ENCODE data around the gene NKX1-1.
A peak's percentile ranks its signal among the peaks of the same experiment; 100 is the strongest.
"Not testable (repeated sequence)": the region's sequence is repeated elsewhere in the genome, so short reads cannot be mapped to it uniquely, and the experiment has no call there.

The NKX1-1 gene

GRCh38 chr4:1406394-1406980 lies at the start of gene NKX1-1:
NKX1-1 (minus strand) TSS chr4:1406442; CDS start chr4:1406442, 0 bp downstream.
- peak; percentile 55 for DNase-seq (ENCODE audit: low spot score)

GRCh38 chr4:1453731-1454130 lies 47.5 kb upstream of the NKX1-1 start:
- no peak for DNase-seq (ENCODE audit: low spot score)

GRCh38 chr4:1452431-1453051 lies 46.3 kb upstream of the NKX1-1 start:
- DNase-seq (ENCODE audit: low spot score), result no peak

GRCh38 chr4:1451752-1452122 lies 45.5 kb upstream of the NKX1-1 start:
- DNase-seq (ENCODE audit: low spot score), result no peak

GRCh38 chr4:1451106-1451751 lies 45.0 kb upstream of the NKX1-1 start:
- peak; percentile 4 for DNase-seq (ENCODE audit: low spot score)

- DNase-seq (ENCODE audit: low spot score), result peak; percentile 24
Measured at GRCh38 chr4:1449833-1450741, 43.8 kb upstream of the NKX1-1 start.

GRCh38 chr4:1449475-1449832 lies 43.2 kb upstream of the NKX1-1 start:
- DNase-seq (ENCODE audit: low spot score), result no peak

- peak; percentile 18 for DNase-seq (ENCODE audit: low spot score)
Measured at GRCh38 chr4:1448589-1449420, 42.6 kb upstream of the NKX1-1 start.

- no peak for DNase-seq (ENCODE audit: low spot score)
Measured at GRCh38 chr4:1447676-1448588, 41.7 kb upstream of the NKX1-1 start.

GRCh38 chr4:1446502-1447386 lies 40.5 kb upstream of the NKX1-1 start:
- DNase-seq (ENCODE audit: low spot score), result no peak

GRCh38 chr4:1445716-1446445 lies 39.6 kb upstream of the NKX1-1 start:
- DNase-seq (ENCODE audit: low spot score), result no peak

GRCh38 chr4:1443688-1444172 lies 37.5 kb upstream of the NKX1-1 start:
- not testable (repeated sequence) for DNase-seq (ENCODE audit: low spot score)

- DNase-seq (ENCODE audit: low spot score), result no peak
Measured at GRCh38 chr4:1427010-1427409, 20.8 kb upstream of the NKX1-1 start.

- peak; percentile 6 for DNase-seq (ENCODE audit: low spot score)
Measured at GRCh38 chr4:1421657-1422056, 15.4 kb upstream of the NKX1-1 start.

GRCh38 chr4:1419708-1420107 lies 13.5 kb upstream of the NKX1-1 start:
- DNase-seq (ENCODE audit: low spot score), result peak; percentile 2

- peak; percentile 1 for DNase-seq (ENCODE audit: low spot score)
Measured at GRCh38 chr4:1418494-1419285, 12.4 kb upstream of the NKX1-1 start.

- DNase-seq (ENCODE audit: low spot score), result peak; percentile 20
Measured at GRCh38 chr4:1417522-1418390, 11.5 kb upstream of the NKX1-1 start.
